Measurements from ENCODE around the gene HSPB2.

Gene HSPB2

DNA sequence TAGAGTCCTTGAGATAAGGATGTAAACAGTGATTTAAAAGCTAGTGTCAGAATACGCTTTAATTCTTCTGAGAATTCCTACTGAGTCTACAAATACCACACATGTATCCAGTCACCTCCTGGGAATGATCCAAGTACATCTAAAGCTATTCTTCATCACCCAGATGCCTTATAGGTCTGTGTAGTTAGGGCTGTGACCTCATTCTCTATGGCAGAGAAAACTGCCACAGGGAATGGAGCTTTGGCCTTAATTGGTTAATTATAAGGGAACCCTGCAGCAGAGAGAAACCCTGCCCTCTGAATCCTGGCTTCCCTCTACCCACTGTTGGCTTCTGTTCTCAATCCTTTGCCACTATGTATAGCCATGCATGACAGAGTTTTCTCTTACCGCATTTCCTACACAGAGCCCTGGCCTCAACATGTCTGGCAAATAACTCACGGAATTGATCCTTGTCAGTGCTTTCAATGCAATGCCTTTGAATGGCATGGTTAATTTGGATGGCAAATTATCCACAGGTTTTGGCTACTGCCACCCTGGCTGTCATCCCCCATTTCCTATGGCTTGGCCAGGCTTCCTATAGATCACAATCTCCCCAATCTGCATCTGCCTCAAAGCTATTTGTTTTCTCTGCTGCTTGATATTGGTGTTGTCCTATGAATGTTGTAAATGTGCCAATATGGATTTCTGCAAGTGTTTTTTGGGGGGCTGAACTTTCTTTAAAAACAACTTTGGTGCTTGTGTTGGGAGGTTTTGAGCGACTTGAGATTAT, 27.5 kb downstream of the HSPB2 start:
- peak; percentile 82 for DNase-seq (ENCODE audit: low read depth)

DNA sequence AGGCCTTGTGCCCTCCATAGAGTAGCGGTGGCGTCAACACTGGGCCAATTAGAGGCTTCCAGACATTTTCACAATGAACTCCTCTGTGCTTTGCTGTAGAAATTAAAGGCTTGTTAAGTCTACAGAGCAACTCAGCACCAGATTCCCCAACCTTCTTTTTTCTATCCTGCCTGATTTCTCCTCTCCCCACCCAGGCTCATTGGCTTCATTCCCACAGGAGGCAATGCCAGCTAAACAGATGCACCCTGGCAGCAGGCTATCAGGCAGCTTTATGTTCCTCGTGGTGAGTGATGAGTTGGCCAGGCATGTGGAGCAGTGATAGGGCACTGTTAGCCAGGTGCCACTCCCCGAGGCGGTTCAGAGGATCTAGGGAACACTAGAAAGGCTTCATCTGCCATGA, 29.4 kb downstream of the HSPB2 start:
- no peak for DNase-seq (ENCODE audit: low read depth)

DNA sequence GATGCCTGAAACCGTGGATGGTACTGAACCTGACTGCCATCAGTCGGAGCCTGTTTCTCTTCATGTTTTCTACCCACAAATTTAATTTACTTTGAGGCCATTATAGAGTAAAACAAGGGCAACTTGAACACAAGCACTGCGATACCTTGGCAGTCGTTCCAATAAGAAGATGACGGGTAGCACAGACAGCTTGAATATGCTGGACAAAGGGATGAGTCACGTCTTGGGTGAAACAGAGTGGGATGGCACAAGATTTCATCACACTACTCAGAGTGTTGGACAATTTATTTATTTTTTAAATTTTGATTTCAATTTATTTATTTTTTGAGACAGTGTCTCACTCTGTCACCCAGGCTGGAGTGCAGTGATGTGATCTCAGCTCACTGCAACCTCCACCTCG, 30.3 kb downstream of the HSPB2 start:
- DNase-seq (ENCODE audit: low read depth), result peak; percentile 45

DNA sequence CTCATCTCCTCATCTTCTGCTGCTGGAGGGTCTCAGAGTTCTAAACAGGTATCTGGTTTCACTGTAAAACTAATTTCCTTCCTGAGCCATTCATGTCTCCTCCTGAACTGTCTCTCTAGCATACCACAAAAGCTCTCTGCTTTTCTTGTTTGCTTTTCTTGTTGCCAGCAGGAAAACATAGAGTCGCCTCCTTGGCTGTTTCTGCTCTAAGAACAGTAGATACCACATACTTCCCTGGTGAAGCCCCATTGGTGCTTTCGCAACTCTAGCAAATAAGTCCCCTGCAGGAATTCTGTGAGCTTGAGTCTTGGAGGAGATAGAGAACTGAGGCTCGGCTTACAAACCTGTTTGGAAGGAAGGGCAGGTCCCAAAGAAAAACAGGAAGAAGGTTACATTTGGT, 31.6 kb downstream of the HSPB2 start:
- DNase-seq (ENCODE audit: low read depth), result peak; percentile 70

DNA sequence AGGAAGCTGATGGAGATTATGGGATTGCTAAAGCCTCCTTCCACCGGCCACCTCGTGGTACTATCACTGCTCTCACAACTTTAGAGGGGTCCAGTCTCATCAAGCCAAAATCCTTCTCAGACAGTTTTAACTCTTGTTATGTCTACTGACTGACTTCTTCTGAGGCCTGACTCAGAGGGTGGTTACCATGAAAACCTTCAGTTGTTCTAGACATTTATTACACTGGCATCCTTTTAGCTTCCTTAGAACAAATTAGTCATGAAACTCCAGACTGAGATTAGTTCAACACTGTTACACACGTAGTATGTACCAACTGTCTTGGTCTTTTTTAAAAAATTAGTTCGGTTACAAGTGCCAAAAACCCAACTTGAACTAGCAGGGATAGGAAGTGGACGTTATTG, 32.1 kb downstream of the HSPB2 start:
- peak; percentile 92 for DNase-seq (ENCODE audit: low read depth)

DNA sequence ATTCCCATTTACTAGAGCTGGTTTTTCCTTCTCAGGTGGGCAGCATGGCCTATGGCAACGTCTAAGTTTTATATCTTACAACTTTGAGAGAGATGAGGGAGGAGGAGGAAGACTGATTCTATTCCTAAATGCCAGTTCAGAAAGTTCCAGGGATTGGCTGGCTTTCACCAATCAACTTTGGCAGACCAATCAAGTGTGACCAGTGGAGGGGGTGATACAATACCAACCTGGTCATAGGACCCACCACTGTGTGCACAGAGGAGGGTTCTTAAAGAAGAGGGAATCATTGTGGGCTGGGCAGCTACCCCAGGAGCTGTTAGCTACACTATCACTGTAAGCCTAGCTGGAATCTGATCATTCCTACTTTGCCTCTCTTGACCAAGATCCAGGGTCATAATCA, 32.7 kb downstream of the HSPB2 start:
- no peak for DNase-seq (ENCODE audit: low read depth)

DNA sequence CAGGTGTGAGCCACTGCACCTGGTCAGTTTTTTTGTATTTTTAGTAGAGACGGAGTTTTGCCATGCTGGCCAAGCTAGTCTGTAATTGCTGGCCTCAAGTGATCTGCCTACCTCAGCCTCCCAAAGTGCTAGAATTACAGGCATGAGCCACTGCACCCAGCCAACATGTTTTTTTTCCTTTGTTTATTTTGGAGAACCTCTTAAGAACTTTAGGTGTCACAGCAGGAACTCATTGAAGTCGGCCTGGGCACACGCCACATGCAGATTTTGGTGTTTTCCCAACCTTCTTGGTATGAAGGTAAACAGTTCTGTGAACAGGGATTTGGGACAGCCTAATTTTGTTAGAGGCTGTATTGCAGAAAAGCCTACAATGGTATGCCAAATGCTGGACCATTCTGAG, 34.0 kb downstream of the HSPB2 start:
- DNase-seq (ENCODE audit: low read depth), result no peak

DNA sequence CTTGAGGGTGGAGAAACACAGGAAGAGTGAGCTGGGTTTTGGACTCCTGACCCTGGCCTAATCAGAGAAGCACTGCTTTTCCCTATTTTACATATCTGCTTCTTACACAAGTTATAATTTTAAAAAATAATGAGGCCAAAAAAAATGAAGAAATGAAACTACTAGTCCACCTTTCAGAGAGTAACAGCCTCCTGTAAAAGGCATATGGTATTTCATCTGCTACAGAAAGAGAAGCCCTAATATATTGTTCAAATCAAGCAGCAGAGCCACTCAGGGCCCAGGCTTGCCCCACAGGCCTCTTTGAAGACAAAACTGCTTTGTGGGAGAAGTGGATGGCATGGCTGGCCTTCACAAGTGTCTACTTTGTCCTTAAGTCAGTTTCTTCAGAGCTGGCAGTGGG, 34.6 kb downstream of the HSPB2 start:
- DNase-seq (ENCODE audit: low read depth), result no peak

DNA sequence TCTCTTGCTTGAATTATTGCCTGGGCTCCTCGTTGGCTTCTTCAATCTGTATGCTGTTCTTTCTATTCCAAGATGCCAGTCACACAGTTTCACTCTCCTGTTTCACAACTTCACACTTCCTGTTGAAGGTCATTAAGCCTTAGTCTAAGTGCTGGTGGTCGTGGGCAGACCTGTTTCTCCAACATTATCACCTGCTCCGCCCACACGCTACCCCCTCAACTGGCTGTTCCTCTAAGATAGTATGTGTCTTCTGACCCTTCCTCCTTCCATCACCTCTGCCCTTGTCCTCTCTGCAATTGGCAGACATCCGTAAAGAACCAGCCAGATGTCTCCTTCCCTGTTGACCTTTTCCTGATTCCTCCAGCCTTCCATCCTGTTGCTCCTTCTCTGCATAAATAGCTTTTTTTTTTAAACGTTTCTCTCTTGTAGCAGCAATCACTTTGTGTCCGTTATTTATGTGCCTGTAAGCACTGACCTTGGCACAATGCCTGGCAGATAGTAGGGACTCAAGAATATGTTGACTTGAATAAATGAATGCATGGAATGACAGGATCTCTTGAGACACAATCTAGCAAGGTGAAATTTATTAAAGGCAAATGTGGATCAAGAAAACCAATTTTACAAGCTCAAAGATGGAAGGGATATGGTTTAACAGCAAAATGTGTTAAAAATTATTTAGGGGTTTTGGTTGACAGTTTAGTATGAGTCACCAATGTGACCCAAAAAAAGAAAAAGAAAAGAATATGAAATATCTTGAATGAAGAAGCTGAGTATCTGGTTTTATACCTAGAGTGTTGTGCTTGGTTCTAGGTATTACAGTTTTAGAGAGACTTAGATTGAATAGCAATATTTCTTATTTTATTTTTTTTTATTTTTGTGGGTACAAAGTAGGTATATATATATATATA, 37.2 kb downstream of the HSPB2 start:
- DNase-seq (ENCODE audit: low read depth), result no peak

DNA sequence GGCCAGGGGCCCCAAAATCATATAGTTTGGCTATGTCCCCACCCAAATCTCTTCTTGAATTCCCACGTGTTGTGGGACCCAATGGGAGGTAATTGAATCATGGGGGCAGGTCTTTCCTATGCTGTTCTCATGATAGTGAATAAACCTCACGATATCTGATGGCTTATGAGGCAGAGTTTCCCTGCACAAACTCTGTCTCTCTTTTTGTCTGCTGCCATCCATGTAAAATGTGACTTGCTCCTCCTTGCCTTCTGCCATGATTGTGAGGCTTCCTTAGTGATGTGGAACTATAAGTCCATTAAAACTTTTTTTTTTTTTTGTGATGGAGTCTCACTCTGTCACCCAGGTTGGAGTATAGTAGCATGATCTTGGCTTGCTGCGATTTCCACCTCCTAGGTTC, 39.0 kb downstream of the HSPB2 start:
- DNase-seq (ENCODE audit: low read depth), result no peak

DNA sequence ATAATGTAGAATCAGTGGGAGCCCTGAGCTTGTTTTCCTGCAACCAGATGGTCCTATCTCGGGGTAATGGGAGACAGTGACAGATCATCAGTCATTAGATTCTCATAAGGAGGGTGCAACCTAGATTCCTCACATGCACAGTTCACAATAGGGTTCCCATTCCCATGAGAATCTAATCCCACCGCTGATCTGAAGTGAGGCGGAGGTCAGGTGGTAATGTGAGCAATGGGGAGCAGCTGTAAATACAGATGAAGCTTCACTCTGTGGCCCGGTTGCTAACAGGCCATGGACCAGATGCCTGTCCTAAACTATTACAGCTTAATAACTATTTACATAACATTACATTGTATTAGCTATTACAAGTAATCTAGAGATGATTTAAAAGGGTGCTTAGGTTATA, 41.6 kb downstream of the HSPB2 start:
- no peak for DNase-seq (ENCODE audit: low read depth)

DNA sequence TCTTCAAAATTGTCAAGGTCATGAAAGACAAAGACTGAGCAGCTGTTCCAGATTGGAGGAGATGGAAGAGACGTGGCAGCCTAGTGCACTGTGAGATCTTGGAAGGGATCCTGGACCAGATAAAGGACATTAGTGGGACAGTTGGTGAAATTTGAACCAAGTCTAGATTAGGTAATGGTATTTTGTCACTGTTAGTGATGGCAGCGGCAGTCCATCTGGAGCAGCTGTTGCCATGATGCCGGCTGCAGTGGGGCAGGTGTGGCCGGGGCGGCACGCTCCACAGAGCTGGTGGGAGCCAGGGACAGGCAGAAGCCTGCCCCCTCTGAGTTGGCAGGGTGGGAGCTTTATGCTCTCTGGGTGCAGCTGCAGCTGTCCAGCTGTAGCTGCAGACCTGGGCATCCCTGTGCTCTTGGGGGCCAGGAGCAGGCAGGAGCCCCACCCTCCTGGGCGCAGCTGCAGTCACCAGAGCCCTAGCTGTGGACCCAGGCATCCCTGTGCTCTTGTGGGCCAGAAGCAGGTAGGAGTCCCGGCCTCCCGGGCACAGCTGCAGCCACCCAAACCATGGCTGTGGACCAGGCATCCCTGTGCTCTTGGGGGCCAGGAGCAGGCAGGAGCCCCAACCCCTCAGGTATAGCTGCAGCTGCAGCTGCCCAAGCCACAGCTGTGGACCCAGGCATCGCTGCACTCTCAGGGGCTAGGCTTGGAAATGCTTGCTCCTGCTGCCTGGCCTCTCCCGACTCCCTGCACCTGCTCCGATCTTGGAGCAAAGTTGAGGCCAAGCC, 45.3 kb downstream of the HSPB2 start:
- DNase-seq (ENCODE audit: low read depth), result no peak

DNA sequence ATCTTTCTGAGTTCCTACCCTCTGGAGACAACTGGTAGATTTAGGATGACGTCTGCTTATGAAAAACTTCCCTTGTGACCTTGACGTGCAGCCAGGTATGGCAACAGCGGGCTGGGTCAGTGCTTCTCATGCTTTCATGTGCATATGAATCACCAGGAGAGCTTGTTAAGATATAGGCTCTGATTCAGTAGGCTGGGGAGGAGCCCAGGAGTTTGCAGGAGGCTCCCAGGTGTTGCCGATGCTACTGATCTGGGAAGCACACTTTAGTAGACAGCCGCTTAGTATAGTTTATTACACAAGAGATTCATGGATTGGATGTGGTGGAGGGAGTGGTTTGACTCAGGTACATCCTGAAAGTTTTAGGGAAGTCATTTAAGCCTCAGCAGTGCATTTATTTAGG, 48.4 kb downstream of the HSPB2 start:
- DNase-seq (ENCODE audit: low read depth), result no peak

DNA sequence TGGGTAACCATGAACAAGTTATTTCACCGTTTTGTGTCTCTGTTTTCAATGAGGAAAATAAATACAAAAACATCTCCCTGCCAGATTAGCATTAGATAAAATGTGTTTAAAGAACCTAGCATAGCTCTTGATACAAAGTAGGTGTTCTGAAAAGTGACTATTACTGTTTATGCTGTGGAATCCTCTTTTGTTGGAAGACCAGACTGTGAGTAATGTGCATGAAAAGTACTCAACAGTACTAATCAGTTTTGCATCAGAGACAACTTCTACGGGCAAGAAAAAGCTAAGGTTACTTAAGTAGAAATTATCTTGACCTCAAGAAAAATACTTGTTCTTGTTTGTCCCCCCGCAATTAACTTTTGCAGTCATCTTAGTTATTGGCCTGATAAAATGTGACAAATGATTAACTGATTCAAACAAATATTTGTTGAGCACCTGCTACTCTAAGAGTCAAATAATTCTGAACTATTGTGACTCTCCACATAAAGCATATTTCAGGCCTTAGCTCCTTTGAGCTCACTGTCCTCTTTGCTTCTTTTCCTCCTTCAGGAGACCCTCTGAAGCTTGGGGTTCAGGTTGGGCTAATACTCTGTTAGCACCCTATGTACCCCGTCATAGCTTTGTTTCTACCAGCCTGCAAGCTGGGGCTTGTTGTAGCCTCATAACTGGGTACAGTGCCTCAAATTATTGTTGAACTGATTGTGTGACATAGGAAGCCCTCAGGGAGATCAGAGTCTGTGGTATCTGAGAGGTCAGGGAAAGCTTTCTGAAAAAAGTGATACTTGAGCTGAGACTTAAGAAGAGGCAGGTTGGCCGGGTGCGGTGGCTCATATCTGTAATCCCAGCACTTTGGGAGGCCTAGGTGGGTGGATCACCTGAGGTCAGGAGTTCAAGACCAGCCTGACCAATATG, 49.1 kb downstream of the HSPB2 start:
- DNase-seq (ENCODE audit: low read depth), result no peak
